ENCODE results near the gene TCEANC. TPM values are rescaled to one million over a fixed set of nuclear protein-coding genes. Genes with fewer than 3 reads are reported as not detected.

Gene TCEANC, protein sequence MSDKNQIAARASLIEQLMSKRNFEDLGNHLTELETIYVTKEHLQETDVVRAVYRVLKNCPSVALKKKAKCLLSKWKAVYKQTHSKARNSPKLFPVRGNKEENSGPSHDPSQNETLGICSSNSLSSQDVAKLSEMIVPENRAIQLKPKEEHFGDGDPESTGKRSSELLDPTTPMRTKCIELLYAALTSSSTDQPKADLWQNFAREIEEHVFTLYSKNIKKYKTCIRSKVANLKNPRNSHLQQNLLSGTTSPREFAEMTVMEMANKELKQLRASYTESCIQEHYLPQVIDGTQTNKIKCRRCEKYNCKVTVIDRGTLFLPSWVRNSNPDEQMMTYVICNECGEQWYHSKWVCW
- total RNA-seq (2022; extraction: Qiagen RNA extraction): 0.60 to 1.3 TPM (median 0.79 TPM) in 5 replicates

DNA sequence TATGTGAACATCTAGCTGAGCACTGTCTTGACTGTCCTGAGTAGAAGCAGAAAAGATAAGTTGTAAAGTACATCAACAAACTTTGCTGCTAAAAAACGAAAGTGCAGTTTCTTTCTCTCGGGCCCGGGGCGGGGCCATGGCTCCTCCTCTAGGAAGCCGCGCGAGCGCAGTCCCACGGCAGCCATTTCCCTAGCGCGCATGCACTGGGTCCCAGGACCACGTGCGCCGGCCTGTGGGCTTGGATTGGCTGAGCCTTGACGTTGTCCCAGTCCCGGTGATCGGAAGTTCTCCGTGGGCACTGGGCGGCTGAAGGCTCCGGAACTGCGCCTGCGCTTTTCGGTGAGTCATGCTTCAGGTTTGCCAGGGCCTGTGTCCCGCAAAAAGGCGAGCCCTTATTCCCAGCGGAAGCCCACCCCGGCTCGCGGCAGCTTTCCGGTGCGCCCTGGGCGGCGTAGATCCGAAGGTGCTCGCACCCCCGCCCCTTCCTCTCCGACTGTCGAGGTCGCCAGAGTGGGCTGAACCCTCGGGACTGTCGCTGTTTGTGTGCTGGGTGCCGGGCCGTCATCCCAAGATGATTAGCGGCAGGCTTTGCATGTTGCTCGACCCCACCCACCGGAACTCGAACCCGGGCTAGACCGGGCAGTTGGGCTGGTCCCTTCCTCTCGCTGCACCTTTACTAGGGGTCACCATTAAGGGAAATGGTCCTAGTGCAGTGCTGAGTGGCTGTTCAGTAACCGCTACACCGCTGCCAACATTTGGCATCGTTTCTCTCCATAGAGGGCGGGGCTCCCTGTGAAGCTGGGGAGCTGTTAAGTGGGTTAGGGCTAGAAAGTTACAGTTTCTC, at the start of gene TCEANC:
TCEANC (plus strand) TSS at position 292 of the 844 bp plus-strand sequence. CDS start 9,368 bp downstream, outside the sequence.

DNA sequence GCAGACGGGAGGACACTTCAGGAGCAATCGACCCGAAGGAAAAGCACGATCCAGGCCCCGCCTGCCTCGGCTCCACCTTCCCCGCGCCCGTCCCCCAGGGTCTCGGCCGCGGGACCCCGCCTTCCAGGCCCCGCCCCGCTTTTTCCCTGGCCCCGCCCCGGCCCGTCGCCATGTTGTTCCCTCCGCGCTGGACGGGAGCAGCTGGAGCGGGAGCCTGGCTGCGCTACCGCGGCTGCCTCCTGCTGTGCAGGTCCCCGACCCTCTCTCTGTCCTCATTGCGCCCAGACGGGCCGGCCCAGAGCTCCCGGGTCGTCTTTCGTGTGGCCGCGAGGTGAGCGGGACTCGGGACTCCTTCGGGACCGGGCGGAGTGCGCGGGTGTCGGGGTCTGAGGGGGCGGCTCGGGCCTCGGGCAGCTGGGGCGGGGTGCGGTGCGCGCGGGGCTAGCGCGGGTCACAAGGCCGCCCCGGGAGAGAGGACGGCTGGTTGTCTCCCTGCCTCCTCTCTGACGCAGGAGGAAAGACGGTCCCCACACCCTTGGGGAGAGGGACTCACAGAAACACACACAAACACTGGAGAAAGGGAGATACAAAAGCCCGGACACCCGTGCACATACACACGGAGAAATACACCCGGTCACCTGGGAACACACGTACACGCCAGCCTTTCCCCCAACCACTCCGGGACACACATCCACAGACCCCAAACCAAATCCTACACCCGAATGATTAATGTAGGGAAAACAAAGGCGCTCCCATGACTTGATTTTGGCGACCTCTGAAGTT, 36.2 kb downstream of the TCEANC start, which contains the start of gene RAB9A:
RAB9A (plus strand) TSS at position 171 of the 783 bp plus-strand sequence. CDS start 19,619 bp downstream, outside the sequence.

Other genes starting within 250 kb of the TCEANC start
- 0.05 TPM in 1 of 5 replicates, not detected in the others for gene EGFL6, start 83.5 kb upstream of the TCEANC start, total RNA-seq (2022; extraction: Qiagen RNA extraction)
- 29.1 to 34.7 TPM (median 31.4 TPM) in 5 replicates for gene RAB9A, start 36.0 kb downstream of the TCEANC start, total RNA-seq (2022; extraction: Qiagen RNA extraction)
- gene TRAPPC2, start 81.5 kb downstream of the TCEANC start, total RNA-seq (2022; extraction: Qiagen RNA extraction): 6.7 to 9.2 TPM (median 8.6 TPM) in 5 replicates
- gene OFD1, start 81.6 kb downstream of the TCEANC start, total RNA-seq (2022; extraction: Qiagen RNA extraction): 11.8 to 14.4 TPM (median 13.0 TPM) in 5 replicates
- gene GPM6B, start 164.0 kb downstream of the TCEANC start, total RNA-seq (2022; extraction: Qiagen RNA extraction): 0.08 to 0.53 TPM (median 0.39 TPM) in 5 replicates